ENCODE data around the gene FIZ1.
A peak's percentile ranks its signal among the peaks of the same experiment; 100 is the strongest.
"Not testable (repeated sequence)": the region's sequence is repeated elsewhere in the genome, so short reads cannot be mapped to it uniquely, and the experiment has no call there.

Gene FIZ1

GRCh38 chr19:55588738-55589137 lies 10.6 kb downstream of the FIZ1 start:
- H3K4me3 ChIP-seq (ENCODE audit: low read depth, low read length): no peak overlapping the region
- no peak for DNase-seq (ENCODE audit: low read depth)
- no peak for TF ChIP-seq CTCF (conservative IDR thresholded peaks at IDR 0.05; ENCODE audit: low read depth, low read length)

GRCh38 chr19:55586976-55587668 lies 12.2 kb downstream of the FIZ1 start:
- peak; percentile 95 for DNase-seq (ENCODE audit: low read depth)
- H3K4me3 ChIP-seq (ENCODE audit: low read depth, low read length): peak overlapping the region; percentile 50
- no peak for TF ChIP-seq CTCF (conservative IDR thresholded peaks at IDR 0.05; ENCODE audit: low read depth, low read length)

- DNase-seq (ENCODE audit: low read depth): peak; percentile 90
- TF ChIP-seq CTCF (conservative IDR thresholded peaks at IDR 0.05; ENCODE audit: low read depth, low read length): no peak
- peak overlapping the region; percentile 46 for H3K4me3 ChIP-seq (ENCODE audit: low read depth, low read length)
Measured at GRCh38 chr19:55585658-55586339, 13.5 kb downstream of the FIZ1 start.

- no peak for TF ChIP-seq CTCF (conservative IDR thresholded peaks at IDR 0.05; ENCODE audit: low read depth, low read length)
Measured at GRCh38 chr19:55584871-55585270, 14.4 kb downstream of the FIZ1 start.

GRCh38 chr19:55583897-55584296 lies 15.4 kb downstream of the FIZ1 start:
- not testable (repeated sequence) for H3K4me3 ChIP-seq (ENCODE audit: low read depth, low read length); DNase-seq (ENCODE audit: low read depth)

More at GRCh38 chr19:55584871-55585270, 14.4 kb downstream of the FIZ1 start:
- DNase-seq (ENCODE audit: low read depth): no peak
- H3K4me3 ChIP-seq (ENCODE audit: low read depth, low read length): no peak overlapping the region

GRCh38 chr19:55582284-55582683 lies 17.0 kb downstream of the FIZ1 start:
- H3K4me3 ChIP-seq (ENCODE audit: low read depth, low read length); DNase-seq (ENCODE audit: low read depth): not testable (repeated sequence)

- H3K4me3 ChIP-seq (ENCODE audit: low read depth, low read length): no peak overlapping the region
- no peak for TF ChIP-seq CTCF (conservative IDR thresholded peaks at IDR 0.05; ENCODE audit: low read depth, low read length)
- DNase-seq (ENCODE audit: low read depth): no peak
Measured at GRCh38 chr19:55581823-55582223, 17.5 kb downstream of the FIZ1 start.
